HG03196 (cell line): ENCODE results near the gene PHGDH.

Experiments
- ATAC-seq: cut with Tn5 transposase; IDR thresholded peaks from one replicate; pipeline ENCODE4 v1.9.1; 2021; ENCODE audit not compliant: unreplicated experiment

PHGDH gene

GRCh38 chr1:119711804-119712341, at the start of gene PHGDH:
PHGDH (plus strand) TSS chr1:119711934; CDS start chr1:119712023, 89 bp downstream.
- ATAC-seq, result no peak

- peak; percentile 60 for ATAC-seq
Observed at GRCh38 chr1:119662034-119662437, 49.7 kb upstream of the PHGDH start.

- ATAC-seq, result no peak
Observed at GRCh38 chr1:119664067-119664466, 47.7 kb upstream of the PHGDH start.

GRCh38 chr1:119667173-119667572, 44.6 kb upstream of the PHGDH start:
- no peak for ATAC-seq

GRCh38 chr1:119670898-119671297, 40.8 kb upstream of the PHGDH start:
- no peak for ATAC-seq

GRCh38 chr1:119673171-119673940, 38.4 kb upstream of the PHGDH start:
- ATAC-seq, result no peak

- no peak for ATAC-seq
Observed at GRCh38 chr1:119674111-119674526, 37.6 kb upstream of the PHGDH start.

GRCh38 chr1:119674835-119675289, 36.9 kb upstream of the PHGDH start:
- no peak for ATAC-seq

GRCh38 chr1:119675349-119676345, 36.1 kb upstream of the PHGDH start:
- ATAC-seq, result peak; percentile 56

GRCh38 chr1:119676571-119677206, 35.0 kb upstream of the PHGDH start:
- no peak for ATAC-seq

- no peak for ATAC-seq
Observed at GRCh38 chr1:119679223-119679622, 32.5 kb upstream of the PHGDH start.

GRCh38 chr1:119680193-119680592, 31.5 kb upstream of the PHGDH start:
- no peak for ATAC-seq

GRCh38 chr1:119680723-119681122, 31.0 kb upstream of the PHGDH start:
- ATAC-seq, result no peak

- no peak for ATAC-seq
Observed at GRCh38 chr1:119681560-119681959, 30.2 kb upstream of the PHGDH start.

GRCh38 chr1:119682141-119682540, 29.6 kb upstream of the PHGDH start:
- no peak for ATAC-seq

- ATAC-seq, result no peak
Observed at GRCh38 chr1:119683893-119684292, 27.8 kb upstream of the PHGDH start.

GRCh38 chr1:119686661-119687060, 25.1 kb upstream of the PHGDH start:
- no peak for ATAC-seq

GRCh38 chr1:119687434-119688079, 24.2 kb upstream of the PHGDH start:
- no peak for ATAC-seq

- no peak for ATAC-seq
Observed at GRCh38 chr1:119688810-119689209, 22.9 kb upstream of the PHGDH start.

- no peak for ATAC-seq
Observed at GRCh38 chr1:119689511-119689910, 22.2 kb upstream of the PHGDH start.
